PFSK-1 (cell line): ENCODE results near the gene NCK2. TPM values are rescaled to one million over a fixed set of nuclear protein-coding genes. Genes with fewer than 3 reads are reported as not detected.

Experiments used
- FOXP2 ChIP-seq: optimal IDR thresholded peaks from 2 replicates; pipeline ENCODE3; 2011; ENCODE audit warnings: borderline replicate concordance, control low read depth, inconsistent platforms; ENCODE audit not compliant: insufficient read depth; ENCODE audit errors: extremely low read length, extremely low read depth
- POLR2AphosphoS5 ChIP-seq: IDR thresholded peaks from 2 replicates; pipeline ENCODE4 v1.6.1; 2012; ENCODE audit warnings: low read depth, mild to moderate bottlenecking, control low read depth, low read length, moderate library complexity
- SIN3A ChIP-seq: IDR thresholded peaks from 2 replicates; pipeline ENCODE4 v1.6.1; 2012; ENCODE audit warnings: mild to moderate bottlenecking, low read length, moderate library complexity, borderline replicate concordance; ENCODE audit not compliant: insufficient read depth
- TAF1 ChIP-seq: IDR thresholded peaks from 2 replicates; pipeline ENCODE4 v1.6.1; 2012; ENCODE audit warnings: low read length, control low read depth, borderline replicate concordance; ENCODE audit not compliant: insufficient read depth
- polyA plus RNA-seq: library from polyadenylated mRNA; unstranded; fragments of >200 nt; gene quantifications from one replicate; pipeline ENCODE4 v1.2.1, GENCODE V29; 2012; ENCODE audit warnings: low read depth, missing spikeins; ENCODE audit not compliant: insufficient read length
- TF ChIP-seq, protein P1 (sequence below), 2 experiments: IDR thresholded peaks; 2 replicates each; pipeline versions ENCODE4 v1.6.1 to v1.8.0; 2011 to 2012; ENCODE audit warnings: low read depth in 2 of 2, low read length in 2 of 2, control low read depth in 1 of 2, inconsistent platforms in 1 of 2, mild to moderate bottlenecking in 1 of 2, moderate library complexity in 1 of 2; ENCODE audit not compliant: insufficient read depth in 1 of 2

The NCK2 gene
- polyA plus RNA-seq, result 31.8 TPM

DNA sequence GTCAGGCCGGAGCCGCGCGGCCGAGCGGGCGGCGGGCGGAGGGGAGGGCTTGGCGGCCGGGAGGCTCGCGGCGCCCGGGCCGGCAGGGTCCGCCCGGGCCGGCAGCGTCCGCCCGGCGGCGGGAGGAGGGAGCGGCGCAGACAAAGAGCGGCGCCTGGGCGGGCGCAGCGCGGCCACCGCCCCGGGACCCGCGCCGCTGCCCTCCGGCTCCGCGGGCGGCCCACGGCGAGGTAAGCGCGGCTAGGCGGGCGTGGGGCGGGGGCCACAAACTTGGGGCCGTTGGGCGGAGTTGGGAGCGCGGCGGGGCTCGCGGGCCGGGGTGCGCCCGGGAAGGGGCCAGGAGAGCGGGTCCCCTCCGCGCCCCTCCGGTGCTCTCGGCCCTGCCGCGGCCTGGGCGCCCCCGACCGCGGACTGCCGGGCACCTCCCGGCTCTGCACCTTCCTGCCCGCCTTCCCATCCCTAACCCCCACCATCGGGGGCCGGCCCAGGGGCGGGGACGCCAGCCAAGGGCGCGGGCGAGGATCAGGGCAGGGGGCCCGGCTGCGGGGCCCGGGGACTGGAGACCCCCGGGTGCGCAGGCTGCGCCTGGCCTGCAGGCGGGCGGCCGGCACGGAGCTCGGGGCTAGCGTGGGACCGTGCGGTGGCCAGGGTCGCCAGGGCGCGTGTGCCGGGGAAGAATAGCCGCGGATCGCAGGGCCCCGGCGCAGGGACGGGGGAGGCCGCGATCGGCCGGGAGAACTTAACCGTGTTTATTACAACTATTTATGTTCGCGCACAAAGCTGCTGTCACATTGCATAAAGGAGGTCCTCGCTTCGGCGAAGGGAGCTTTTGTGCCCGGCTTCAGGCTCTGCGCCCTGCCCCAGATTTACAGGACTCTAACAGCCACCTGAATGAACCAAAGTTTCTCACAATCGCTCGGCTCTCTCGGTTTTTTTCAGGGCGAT lies at the start of gene NCK2:
TSS of gene NCK2 (plus strand) at position 4 of the 945 bp plus-strand sequence. CDS start 110,152 bp downstream, outside the sequence.
- TF ChIP-seq, protein P1, sequence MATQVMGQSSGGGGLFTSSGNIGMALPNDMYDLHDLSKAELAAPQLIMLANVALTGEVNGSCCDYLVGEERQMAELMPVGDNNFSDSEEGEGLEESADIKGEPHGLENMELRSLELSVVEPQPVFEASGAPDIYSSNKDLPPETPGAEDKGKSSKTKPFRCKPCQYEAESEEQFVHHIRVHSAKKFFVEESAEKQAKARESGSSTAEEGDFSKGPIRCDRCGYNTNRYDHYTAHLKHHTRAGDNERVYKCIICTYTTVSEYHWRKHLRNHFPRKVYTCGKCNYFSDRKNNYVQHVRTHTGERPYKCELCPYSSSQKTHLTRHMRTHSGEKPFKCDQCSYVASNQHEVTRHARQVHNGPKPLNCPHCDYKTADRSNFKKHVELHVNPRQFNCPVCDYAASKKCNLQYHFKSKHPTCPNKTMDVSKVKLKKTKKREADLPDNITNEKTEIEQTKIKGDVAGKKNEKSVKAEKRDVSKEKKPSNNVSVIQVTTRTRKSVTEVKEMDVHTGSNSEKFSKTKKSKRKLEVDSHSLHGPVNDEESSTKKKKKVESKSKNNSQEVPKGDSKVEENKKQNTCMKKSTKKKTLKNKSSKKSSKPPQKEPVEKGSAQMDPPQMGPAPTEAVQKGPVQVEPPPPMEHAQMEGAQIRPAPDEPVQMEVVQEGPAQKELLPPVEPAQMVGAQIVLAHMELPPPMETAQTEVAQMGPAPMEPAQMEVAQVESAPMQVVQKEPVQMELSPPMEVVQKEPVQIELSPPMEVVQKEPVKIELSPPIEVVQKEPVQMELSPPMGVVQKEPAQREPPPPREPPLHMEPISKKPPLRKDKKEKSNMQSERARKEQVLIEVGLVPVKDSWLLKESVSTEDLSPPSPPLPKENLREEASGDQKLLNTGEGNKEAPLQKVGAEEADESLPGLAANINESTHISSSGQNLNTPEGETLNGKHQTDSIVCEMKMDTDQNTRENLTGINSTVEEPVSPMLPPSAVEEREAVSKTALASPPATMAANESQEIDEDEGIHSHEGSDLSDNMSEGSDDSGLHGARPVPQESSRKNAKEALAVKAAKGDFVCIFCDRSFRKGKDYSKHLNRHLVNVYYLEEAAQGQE (IDR thresholded peaks at IDR 0.05; ENCODE audit: insufficient read depth in 1 of 2, low read depth in 2 of 2, low read length in 2 of 2), result no peak
- no peak for TF ChIP-seq POLR2AphosphoS5
- no peak for TF ChIP-seq TAF1
- no peak for TF ChIP-seq FOXP2
- TF ChIP-seq SIN3A, result no peak

DNA sequence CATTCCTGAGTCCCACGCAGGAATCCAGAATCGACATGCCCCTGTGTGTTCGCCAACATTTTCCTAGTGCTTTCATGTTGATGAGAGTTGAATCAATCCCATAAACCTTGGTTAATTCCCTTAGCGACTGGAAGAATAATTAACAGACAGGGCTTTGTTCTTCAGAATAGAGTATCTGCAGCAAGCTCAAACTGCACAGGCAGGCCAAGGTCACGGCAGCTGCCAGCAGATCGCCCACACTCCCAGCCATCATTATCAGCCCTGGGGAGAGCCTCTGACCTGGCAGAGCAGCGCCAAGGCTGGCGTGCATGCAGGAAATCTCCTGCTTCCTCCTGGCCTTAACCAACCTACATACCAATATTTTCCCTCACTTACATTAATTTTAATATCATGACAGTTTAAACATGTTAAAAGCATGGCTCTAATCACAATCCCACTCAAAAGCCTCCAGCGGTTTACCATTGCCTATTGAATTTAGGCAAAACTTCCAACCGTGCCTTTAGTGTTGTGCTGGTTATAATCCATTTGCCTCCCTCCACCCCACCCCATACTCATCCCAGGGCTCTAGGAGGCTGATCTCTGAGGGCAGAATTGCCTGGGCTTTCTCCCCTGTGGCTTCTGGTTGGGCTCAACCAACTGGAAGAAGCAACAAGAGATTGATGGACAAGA lies 46.8 kb upstream of the NCK2 start:
- no peak for TF ChIP-seq SIN3A
- TF ChIP-seq, protein P1 (IDR thresholded peaks at IDR 0.05; ENCODE audit: insufficient read depth in 1 of 2, low read depth in 2 of 2, low read length in 2 of 2), result no peak
- TF ChIP-seq POLR2AphosphoS5, result no peak
- TF ChIP-seq TAF1, result no peak
- no peak for TF ChIP-seq FOXP2

DNA sequence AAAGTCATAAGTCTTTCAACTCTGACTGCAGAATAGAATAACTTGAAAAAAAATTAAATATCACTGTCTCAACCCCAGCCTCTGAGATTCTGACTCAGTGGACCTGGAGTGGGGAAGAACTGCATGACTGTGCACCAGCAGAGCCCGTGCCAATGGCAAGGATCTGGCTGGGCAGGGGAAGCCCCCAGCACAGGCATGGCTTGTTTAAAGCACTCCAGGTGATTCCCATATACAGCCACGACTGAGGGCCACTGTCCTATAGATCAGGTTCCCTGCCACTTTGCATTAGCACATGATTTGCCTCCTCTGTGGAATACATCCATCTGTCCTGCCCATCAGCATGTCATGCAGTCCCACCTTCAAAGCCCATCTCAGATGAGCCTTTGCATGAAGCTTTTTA lies 45.9 kb upstream of the NCK2 start:
- no peak for TF ChIP-seq FOXP2
- no peak for TF ChIP-seq POLR2AphosphoS5
- TF ChIP-seq, protein P1 (IDR thresholded peaks at IDR 0.05; ENCODE audit: insufficient read depth in 1 of 2, low read depth in 2 of 2, low read length in 2 of 2), result no peak
- no peak for TF ChIP-seq SIN3A
- no peak for TF ChIP-seq TAF1

DNA sequence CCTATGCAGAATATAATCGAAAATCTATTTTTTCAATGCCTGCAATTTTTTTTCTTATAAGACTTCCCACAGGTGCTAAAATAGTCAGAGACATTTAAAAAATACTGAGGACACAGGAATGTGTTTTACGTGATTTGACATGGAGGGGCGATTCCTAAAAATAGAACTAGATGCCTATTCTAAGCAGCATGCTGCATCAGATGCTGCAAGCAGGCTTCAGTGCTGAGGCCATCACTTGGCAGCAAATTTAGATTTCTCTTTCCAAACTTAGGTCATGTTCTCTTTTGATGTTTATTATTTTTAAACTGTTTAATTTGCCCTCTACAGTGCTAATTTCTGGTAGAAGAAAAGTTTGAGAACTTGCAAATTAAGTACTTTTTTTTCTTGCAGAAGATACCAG lies 43.7 kb upstream of the NCK2 start:
- TF ChIP-seq, protein P1 (IDR thresholded peaks at IDR 0.05; ENCODE audit: insufficient read depth in 1 of 2, low read depth in 2 of 2, low read length in 2 of 2), result no peak

DNA sequence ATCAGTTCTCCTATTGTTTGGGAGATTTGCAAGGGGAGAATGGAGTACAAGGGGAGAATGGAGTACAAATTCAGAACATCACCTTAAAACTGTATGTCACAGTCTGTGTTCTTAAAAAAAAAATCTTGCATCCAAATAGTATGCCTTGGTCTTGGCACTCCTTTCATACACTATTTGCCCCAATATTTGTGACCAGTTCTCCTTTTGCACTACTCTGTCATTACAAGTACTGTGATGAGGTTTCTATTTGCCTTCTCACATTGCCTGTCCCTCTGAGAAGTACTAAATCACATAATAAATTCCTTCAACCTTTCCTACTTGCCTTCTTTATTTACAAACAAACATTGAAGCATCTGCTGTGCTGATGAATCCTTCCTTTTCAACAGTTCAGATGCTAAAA lies 36.0 kb upstream of the NCK2 start:
- no peak for TF ChIP-seq TAF1
- no peak for TF ChIP-seq POLR2AphosphoS5
- no peak for TF ChIP-seq FOXP2
- TF ChIP-seq, protein P1 (IDR thresholded peaks at IDR 0.05; ENCODE audit: insufficient read depth in 1 of 2, low read depth in 2 of 2, low read length in 2 of 2), result no peak
- TF ChIP-seq SIN3A, result no peak
